PC-3 (cell line): ENCODE measurements around the gene NTRK2. TPM values are rescaled to one million over a fixed set of nuclear protein-coding genes. Genes with fewer than 3 reads are reported as not detected.

ENCODE experiments used
- ATAC-seq: fragments of 200-7000 bp; cut with Tn5 transposase; 2 replicates; pipeline ENCODE4 v1.9.1; 2020; ENCODE audit warnings: mild to moderate bottlenecking, moderate library complexity
- BruUV-seq: library from RNA; stranded (reverse); fragments of 400-500 nt; replicated peaks from 2 replicates; lab custom pipeline; 2021; lab: Mats Ljungman, UMichigan
- CTCF ChIA-PET: fragments of 300-600 bp; sonication (Branson Sonifier 250); formaldehyde crosslinking; loops from one replicate; lab custom pipeline; 2022; ENCODE audit warnings: antibody characterized with exemption; lab: Charles Lee
- POLR2A ChIA-PET: fragments of 300-600 bp; sonication (Branson Sonifier 250); formaldehyde crosslinking; loops from one replicate; lab custom pipeline; 2022; ENCODE audit warnings: antibody characterized with exemption; ENCODE audit not compliant: unreplicated experiment; lab: Charles Lee
- DNase-seq: peaks from one replicate; pipeline ENCODE4 v3.0.0-alpha.2; 2015
- H2AFZ ChIP-seq: fragments of 300-600 bp; sonication (generic); 2 replicates; pipeline ENCODE4 v1.6.0; 2016; ENCODE audit warnings: antibody characterized with exemption, low read length
- H3F3A ChIP-seq: fragments of 300-600 bp; sonication (generic); one replicate; pipeline ENCODE4 v1.6.0; 2017; ENCODE audit warnings: antibody characterized with exemption, low read length, control low read depth, mild to moderate bottlenecking; ENCODE audit not compliant: unreplicated experiment
- H3K27ac ChIP-seq: fragments of 300-600 bp; sonication (generic); 2 replicates; pipeline ENCODE4 v1.5.1; 2016; ENCODE audit warnings: mild to moderate bottlenecking, low read length
- H3K27me3 ChIP-seq: fragments of 300-600 bp; sonication (generic); 2 replicates; pipeline ENCODE4 v1.6.1; 2016; ENCODE audit warnings: low read length, mixed read lengths
- H3K36me3 ChIP-seq: fragments of 300-600 bp; sonication (generic); 2 replicates; pipeline ENCODE4 v1.6.1; 2016; ENCODE audit warnings: low read depth, mixed run types, low read length, mixed read lengths
- H3K4me1 ChIP-seq: fragments of 300-600 bp; sonication (generic); 2 replicates; pipeline ENCODE4 v1.5.1; 2016; ENCODE audit warnings: low read length; ENCODE audit not compliant: insufficient read depth
- H3K4me2 ChIP-seq: fragments of 300-600 bp; sonication (generic); 2 replicates; pipeline ENCODE4 v1.6.0; 2016; ENCODE audit warnings: low read length
- H3K4me3 ChIP-seq: fragments of 300-600 bp; sonication (generic); 2 replicates; pipeline ENCODE4 v1.5.1; 2016; ENCODE audit warnings: mild to moderate bottlenecking, low read length, mixed read lengths
- H3K79me2 ChIP-seq: fragments of 300-600 bp; sonication (generic); 2 replicates; pipeline ENCODE4 v1.6.1; 2017; ENCODE audit warnings: low read length, mixed read lengths
- H3K9ac ChIP-seq: fragments of 300-600 bp; sonication (generic); 2 replicates; pipeline ENCODE4 v1.6.0; 2016; ENCODE audit warnings: mild to moderate bottlenecking, low read length
- H3K9me2 ChIP-seq: fragments of 300-600 bp; sonication (generic); replicated peaks from 2 replicates; pipeline ENCODE4 v1.6.1; 2016; ENCODE audit warnings: mixed run types, low read length, mixed read lengths
- H3K9me3 ChIP-seq: fragments of 300-600 bp; sonication (generic); 2 replicates; pipeline ENCODE4 v1.6.1; 2016; ENCODE audit warnings: low read length, mixed read lengths
- H4K20me1 ChIP-seq: fragments of 300-600 bp; sonication (generic); 2 replicates; pipeline ENCODE4 v1.6.1; 2016; ENCODE audit warnings: low read length, mixed read lengths
- EZH2 ChIP-seq: fragments of 300-600 bp; sonication (generic); IDR thresholded peaks from one replicate; pipeline ENCODE4 v1.6.1; 2017; ENCODE audit warnings: antibody characterized with exemption, mild to moderate bottlenecking, low read length; ENCODE audit not compliant: unreplicated experiment
- EZH2phosphoT487 ChIP-seq: fragments of 300-600 bp; sonication (generic); IDR thresholded peaks from 2 replicates; pipeline ENCODE4 v1.6.1; 2018; ENCODE audit warnings: mild to moderate bottlenecking, antibody characterized with exemption, low read length, borderline replicate concordance
- intact Hi-C: fragments of 100-400 bp; cut with micrococcal nuclease; formaldehyde crosslinking; loops from 2 replicates; pipeline ENCODE4 v1.9.0; 2023
- total RNA-seq: library from RNA; depleted of rRNA; stranded (reverse); fragments of >200 nt; gene quantifications from 2 replicates; pipeline ENCODE4 v1.2.3, GENCODE V29; 2014
- TF ChIP-seq, protein P1 (sequence below): fragments of 300-600 bp; sonication (generic); conservative IDR thresholded peaks from 2 replicates; pipeline ENCODE4 v1.5.1; 2017; ENCODE audit warnings: antibody characterized with exemption, low read depth, mild to moderate bottlenecking, low read length

NTRK2 gene
- total RNA-seq, 1 experiment from 2014 or later: not detected

- no peaks in the 10 kb centered on the region for H3K36me3 ChIP-seq
- CTCF ChIA-PET: no interaction called here
- no peak overlapping the region for H3K9ac ChIP-seq
- no peaks in the 10 kb centered on the region for H3K79me2 ChIP-seq
- H3F3A ChIP-seq: no peaks in the 10 kb centered on the region
- DNase-seq: no peak
- H3K4me2 ChIP-seq: no peak overlapping the region
- no peak overlapping the region for H3K4me3 ChIP-seq
- no peak overlapping the region for H3K27ac ChIP-seq
- intact Hi-C loops: no loop called here
- ATAC-seq: no peak
- H4K20me1 ChIP-seq: no peaks in the 10 kb centered on the region
- no peak overlapping the region for H2AFZ ChIP-seq
- POLR2A ChIA-PET: no interaction called here
- H3K4me1 ChIP-seq: no peaks in the 10 kb centered on the region
- H3K9me2 ChIP-seq: no peaks in the 10 kb centered on the region
- BruUV-seq: no TSS peak
- H3K27me3 ChIP-seq: peaks cover 4% of the 10 kb centered on the region; the same call in 1 of the 2 replicates
- TF ChIP-seq, protein P1, sequence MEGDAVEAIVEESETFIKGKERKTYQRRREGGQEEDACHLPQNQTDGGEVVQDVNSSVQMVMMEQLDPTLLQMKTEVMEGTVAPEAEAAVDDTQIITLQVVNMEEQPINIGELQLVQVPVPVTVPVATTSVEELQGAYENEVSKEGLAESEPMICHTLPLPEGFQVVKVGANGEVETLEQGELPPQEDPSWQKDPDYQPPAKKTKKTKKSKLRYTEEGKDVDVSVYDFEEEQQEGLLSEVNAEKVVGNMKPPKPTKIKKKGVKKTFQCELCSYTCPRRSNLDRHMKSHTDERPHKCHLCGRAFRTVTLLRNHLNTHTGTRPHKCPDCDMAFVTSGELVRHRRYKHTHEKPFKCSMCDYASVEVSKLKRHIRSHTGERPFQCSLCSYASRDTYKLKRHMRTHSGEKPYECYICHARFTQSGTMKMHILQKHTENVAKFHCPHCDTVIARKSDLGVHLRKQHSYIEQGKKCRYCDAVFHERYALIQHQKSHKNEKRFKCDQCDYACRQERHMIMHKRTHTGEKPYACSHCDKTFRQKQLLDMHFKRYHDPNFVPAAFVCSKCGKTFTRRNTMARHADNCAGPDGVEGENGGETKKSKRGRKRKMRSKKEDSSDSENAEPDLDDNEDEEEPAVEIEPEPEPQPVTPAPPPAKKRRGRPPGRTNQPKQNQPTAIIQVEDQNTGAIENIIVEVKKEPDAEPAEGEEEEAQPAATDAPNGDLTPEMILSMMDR: no peak
- no peak for TF ChIP-seq EZH2phosphoT487
- no peak for TF ChIP-seq EZH2
- H3K9me3 ChIP-seq: no peaks in the 10 kb centered on the region
Measured at GRCh38 chr9:84694248-84694647, 24.7 kb downstream of the NTRK2 start.

GRCh38 chr9:84697042-84697441, 27.5 kb downstream of the NTRK2 start:
- no peaks in the 10 kb centered on the region for H3K79me2 ChIP-seq
- ChIA-PET POLR2A (no interaction called here), CTCF (interaction anchor here (0.5 kb wide), 1 partner anchor 516 kb away, joined by 4 read pairs; no protein-coding TSS in a partner anchor)
- H3K27ac ChIP-seq: no peak overlapping the region
- TF ChIP-seq, protein P1: no peak
- no peak for TF ChIP-seq EZH2
- TF ChIP-seq EZH2phosphoT487: no peak
- H3K27me3 ChIP-seq: peaks cover 4% of the 10 kb centered on the region; the same call in 1 of the 2 replicates
- no peaks in the 10 kb centered on the region for H3K9me3 ChIP-seq
- H3K9me2 ChIP-seq: no peaks in the 10 kb centered on the region
- ATAC-seq: no peak
- no peak overlapping the region for H3K9ac ChIP-seq
- H3K4me3 ChIP-seq: no peak overlapping the region
- H3K36me3 ChIP-seq: no peaks in the 10 kb centered on the region
- no peak overlapping the region for H3K4me2 ChIP-seq
- intact Hi-C loops: no loop called here
- H2AFZ ChIP-seq: no peak overlapping the region
- no peaks in the 10 kb centered on the region for H3F3A ChIP-seq
- DNase-seq: no peak
- no peaks in the 10 kb centered on the region for H4K20me1 ChIP-seq
- no peaks in the 10 kb centered on the region for H3K4me1 ChIP-seq
- BruUV-seq: no TSS peak

DNA sequence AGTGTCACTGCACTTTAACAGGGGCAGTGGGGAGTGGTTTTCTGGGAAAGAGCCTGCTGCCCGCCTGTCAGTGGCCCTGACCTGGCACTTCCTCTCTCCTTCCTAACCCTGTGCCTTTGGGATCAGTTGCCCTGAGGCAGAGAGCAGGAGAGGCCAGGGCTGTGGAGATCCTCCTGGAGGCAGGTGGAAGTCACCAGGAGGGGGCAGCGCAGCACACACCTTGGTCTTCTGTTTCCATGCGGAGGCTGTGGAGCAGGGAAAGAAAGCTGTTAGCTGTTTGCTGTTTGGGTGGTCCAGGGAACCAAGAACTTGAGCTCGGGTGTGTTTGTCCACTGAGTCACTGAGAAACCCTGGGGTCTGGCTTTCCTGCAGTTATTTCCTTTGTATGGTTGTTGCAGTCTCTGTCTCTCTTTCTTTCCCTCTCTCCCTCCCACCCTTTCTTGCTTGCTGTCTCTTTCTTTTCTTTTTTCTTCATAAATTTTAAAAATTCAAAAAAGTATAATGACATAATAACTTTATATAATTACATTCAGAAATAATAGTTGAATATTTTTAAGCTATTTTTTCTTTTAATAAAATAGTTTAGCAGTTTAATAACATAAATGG, 28.1 kb downstream of the NTRK2 start:
- H3K4me1 ChIP-seq: no peaks in the 10 kb centered on the region
- TF ChIP-seq, protein P1: peak; percentile 62
- TF ChIP-seq EZH2phosphoT487: no peak
- H2AFZ ChIP-seq: no peak overlapping the region
- no peaks in the 10 kb centered on the region for H3K9me3 ChIP-seq
- peak; percentile 46 for DNase-seq
- ChIA-PET CTCF (no interaction called here), POLR2A (no interaction called here)
- no peaks in the 10 kb centered on the region for H3K79me2 ChIP-seq
- peaks cover 4% of the 10 kb centered on the region; the same call in 1 of the 2 replicates for H3K27me3 ChIP-seq
- H3K36me3 ChIP-seq: no peaks in the 10 kb centered on the region
- no peak overlapping the region for H3K4me2 ChIP-seq
- no TSS peak for BruUV-seq
- no peak for ATAC-seq
- H3F3A ChIP-seq: no peaks in the 10 kb centered on the region
- no peaks in the 10 kb centered on the region for H4K20me1 ChIP-seq
- no peak overlapping the region for H3K27ac ChIP-seq
- intact Hi-C loops: no loop called here
- H3K9me2 ChIP-seq: no peaks in the 10 kb centered on the region
- no peak overlapping the region for H3K4me3 ChIP-seq
- H3K9ac ChIP-seq: no peak overlapping the region
